HUES48 (cell line): ENCODE measurements around the gene ATAD2B.
"Not testable (repeated sequence)": the region's sequence is repeated elsewhere in the genome, so short reads cannot be mapped to it uniquely, and the experiment has no call there.

Experiments
- H3K27ac ChIP-seq: one replicate; pipeline ENCODE4 v1.7.0; 2013; ENCODE audit warnings: low read depth, low read length, inconsistent platforms
- H3K27me3 ChIP-seq: 2 replicates; pipeline ENCODE4 v1.6.1; 2013; ENCODE audit warnings: mild to moderate bottlenecking, low read length; ENCODE audit not compliant: control insufficient read depth, insufficient read depth
- H3K36me3 ChIP-seq: 2 replicates; pipeline ENCODE4 v1.6.1; 2013; ENCODE audit warnings: low read length; ENCODE audit not compliant: control insufficient read depth, insufficient read depth
- H3K4me1 ChIP-seq: 2 replicates; pipeline ENCODE4 v1.6.1; 2013; ENCODE audit warnings: mild to moderate bottlenecking, low read length; ENCODE audit not compliant: control insufficient read depth, insufficient read depth
- H3K4me3 ChIP-seq: 2 replicates; pipeline ENCODE4 v1.5.1; 2013; ENCODE audit warnings: mild to moderate bottlenecking, low read depth, low read length
- H3K9ac ChIP-seq: 2 replicates; pipeline ENCODE4 v1.6.1; 2013; ENCODE audit warnings: mild to moderate bottlenecking, low read depth, low read length, moderate library complexity
- H3K9me3 ChIP-seq: 2 replicates; pipeline ENCODE4 v1.6.1; 2013; ENCODE audit warnings: low read length; ENCODE audit not compliant: control insufficient read depth, insufficient read depth

ATAD2B gene

GRCh38 chr2:23926750-23927571 lies at the start of gene ATAD2B:
Gene ATAD2B (minus strand): TSS chr2:23927123. CDS start chr2:23926770, 353 bp downstream.
- Histone ChIP-seq H3K27ac (peak within 1 kb of the TSS; percentile 98), H3K9ac (peak within 1 kb of the TSS; percentile 95), H3K27me3 (no peaks in the 10 kb centered on the region), H3K4me1 (0 out of 2 replicates have a peak, but pooled peaks cover 8% of the 10 kb centered on the region), H3K4me3 (peak within 1 kb of the TSS; percentile 83), H3K9me3 (no peaks in the 10 kb centered on the region), H3K36me3 (peaks cover 4% of the 10 kb centered on the region; the same call in 1 of the 2 replicates)

- Histone ChIP-seq H3K27ac (no peak overlapping the region), H3K27me3 (no peaks in the 10 kb centered on the region), H3K9me3 (no peaks in the 10 kb centered on the region), H3K4me1 (no peaks in the 10 kb centered on the region), H3K36me3 (peaks cover 8% of the 10 kb centered on the region), H3K4me3 (no peak overlapping the region), H3K9ac (no peak overlapping the region)
Observed at GRCh38 chr2:23967846-23968245, 40.9 kb upstream of the ATAD2B start.

- H3K36me3 ChIP-seq = peaks cover 5% of the 10 kb centered on the region; the same call in 1 of the 2 replicates
- H3K9me3 ChIP-seq = no peaks in the 10 kb centered on the region
- H3K4me3 ChIP-seq = no peak overlapping the region
- H3K4me1 ChIP-seq = no peaks in the 10 kb centered on the region
- no peaks in the 10 kb centered on the region for H3K27me3 ChIP-seq
- no peak overlapping the region for H3K9ac ChIP-seq
- no peak overlapping the region for H3K27ac ChIP-seq
Observed at GRCh38 chr2:23954325-23955014, 27.5 kb upstream of the ATAD2B start.

GRCh38 chr2:23953625-23954024 lies 26.7 kb upstream of the ATAD2B start:
- no peaks in the 10 kb centered on the region for H3K4me1 ChIP-seq
- no peak overlapping the region for H3K9ac ChIP-seq
- no peaks in the 10 kb centered on the region for H3K9me3 ChIP-seq
- no peaks in the 10 kb centered on the region for H3K27me3 ChIP-seq
- H3K4me3 ChIP-seq = no peak overlapping the region
- H3K36me3 ChIP-seq = peaks cover 1% of the 10 kb centered on the region; the same call in 1 of the 2 replicates
- no peak overlapping the region for H3K27ac ChIP-seq

- H3K9ac ChIP-seq, H3K4me3 ChIP-seq, H3K27ac ChIP-seq, H3K27me3 ChIP-seq, H3K36me3 ChIP-seq, H3K9me3 ChIP-seq, H3K4me1 ChIP-seq: not testable (repeated sequence)
Observed at GRCh38 chr2:23952558-23952957, 25.6 kb upstream of the ATAD2B start.

GRCh38 chr2:23947350-23947749 lies 20.4 kb upstream of the ATAD2B start:
- Histone ChIP-seq H3K36me3 (no peaks in the 10 kb centered on the region), H3K27ac (no peak overlapping the region), H3K27me3 (no peaks in the 10 kb centered on the region), H3K4me3 (no peak overlapping the region), H3K9ac (no peak overlapping the region), H3K9me3 (no peaks in the 10 kb centered on the region), H3K4me1 (no peaks in the 10 kb centered on the region)

GRCh38 chr2:23944976-23945375 lies 18.1 kb upstream of the ATAD2B start:
- no peaks in the 10 kb centered on the region for H3K27me3 ChIP-seq
- H3K36me3 ChIP-seq = no peaks in the 10 kb centered on the region
- no peak overlapping the region for H3K27ac ChIP-seq
- no peaks in the 10 kb centered on the region for H3K9me3 ChIP-seq
- 0 out of 2 replicates have a peak, but pooled peaks cover 6% of the 10 kb centered on the region for H3K4me1 ChIP-seq
- no peak overlapping the region for H3K4me3 ChIP-seq
- no peak overlapping the region for H3K9ac ChIP-seq

- H3K4me1 ChIP-seq = 0 out of 2 replicates have a peak, but pooled peaks cover 6% of the 10 kb centered on the region
Observed at GRCh38 chr2:23944527-23944926, 17.6 kb upstream of the ATAD2B start.

GRCh38 chr2:23943666-23944065 lies 16.7 kb upstream of the ATAD2B start:
- Histone ChIP-seq H3K27me3 (no peaks in the 10 kb centered on the region), H3K4me1 (peaks cover 12% of the 10 kb centered on the region; the same call in 1 of the 2 replicates), H3K9ac (no peak overlapping the region), H3K9me3 (no peaks in the 10 kb centered on the region), H3K36me3 (no peaks in the 10 kb centered on the region), H3K27ac (no peak overlapping the region), H3K4me3 (no peak overlapping the region)

More at GRCh38 chr2:23944527-23944926, 17.6 kb upstream of the ATAD2B start:
- H3K4me3 ChIP-seq = no peak overlapping the region
- H3K27me3 ChIP-seq = no peaks in the 10 kb centered on the region
- no peaks in the 10 kb centered on the region for H3K36me3 ChIP-seq
- no peak overlapping the region for H3K9ac ChIP-seq
- peak overlapping the region; percentile 39 for H3K27ac ChIP-seq
- no peaks in the 10 kb centered on the region for H3K9me3 ChIP-seq

- Histone ChIP-seq H3K36me3 (no peaks in the 10 kb centered on the region), H3K27me3 (no peaks in the 10 kb centered on the region), H3K9me3 (no peaks in the 10 kb centered on the region), H3K4me3 (peak overlapping the region; percentile 86), H3K4me1 (peaks cover 12% of the 10 kb centered on the region; the same call in 1 of the 2 replicates), H3K9ac (no peak overlapping the region), H3K27ac (no peak overlapping the region)
Observed at GRCh38 chr2:23941644-23942043, 14.7 kb upstream of the ATAD2B start.
